ENCODE measurements around the gene ADGRE2.
"Not testable (repeated sequence)": the region's sequence is repeated elsewhere in the genome, so short reads cannot be mapped to it uniquely, and the experiment has no call there.

The ADGRE2 gene

GRCh38 chr19:14777645-14778044, 715 bp downstream of the ADGRE2 start:
- DNase-seq: not testable (repeated sequence)

GRCh38 chr19:14775869-14776586, 2.3 kb downstream of the ADGRE2 start:
- no peak for DNase-seq

- not testable (repeated sequence) for DNase-seq
Observed at GRCh38 chr19:14775326-14775725, 3.0 kb downstream of the ADGRE2 start.

GRCh38 chr19:14774373-14774772, 4.0 kb downstream of the ADGRE2 start:
- no peak for DNase-seq

- not testable (repeated sequence) for DNase-seq
Observed at GRCh38 chr19:14773722-14774121, 4.6 kb downstream of the ADGRE2 start.

- DNase-seq: no peak
Observed at GRCh38 chr19:14772995-14773394, 5.4 kb downstream of the ADGRE2 start.

GRCh38 chr19:14772467-14772866, 5.9 kb downstream of the ADGRE2 start:
- no peak for DNase-seq

- no peak for DNase-seq
Observed at GRCh38 chr19:14770944-14771839, 7.2 kb downstream of the ADGRE2 start.

- DNase-seq: no peak
Observed at GRCh38 chr19:14770136-14770535, 8.2 kb downstream of the ADGRE2 start.

GRCh38 chr19:14769201-14769600, 9.2 kb downstream of the ADGRE2 start:
- no peak for DNase-seq

- DNase-seq: no peak
Observed at GRCh38 chr19:14768001-14768400, 10.4 kb downstream of the ADGRE2 start.

GRCh38 chr19:14767466-14767971, 10.8 kb downstream of the ADGRE2 start:
- no peak for DNase-seq

GRCh38 chr19:14765841-14766240, 12.5 kb downstream of the ADGRE2 start:
- DNase-seq: not testable (repeated sequence)

GRCh38 chr19:14765403-14765802, 13.0 kb downstream of the ADGRE2 start:
- DNase-seq: not testable (repeated sequence)

- DNase-seq: no peak
Observed at GRCh38 chr19:14764401-14764800, 14.0 kb downstream of the ADGRE2 start.

- no peak for DNase-seq
Observed at GRCh38 chr19:14763497-14764145, 14.7 kb downstream of the ADGRE2 start.

GRCh38 chr19:14762111-14762510, 16.2 kb downstream of the ADGRE2 start:
- no peak for DNase-seq

- DNase-seq: no peak
Observed at GRCh38 chr19:14761607-14762006, 16.8 kb downstream of the ADGRE2 start.

GRCh38 chr19:14758816-14759215, 19.5 kb downstream of the ADGRE2 start:
- DNase-seq: no peak

GRCh38 chr19:14748601-14749000, 29.8 kb downstream of the ADGRE2 start:
- no peak for DNase-seq

GRCh38 chr19:14746886-14747285, 31.5 kb downstream of the ADGRE2 start:
- no peak for DNase-seq

- no peak for DNase-seq
Observed at GRCh38 chr19:14735915-14736314, 42.4 kb downstream of the ADGRE2 start.

GRCh38 chr19:14733574-14733973, 44.8 kb downstream of the ADGRE2 start:
- DNase-seq: no peak
